ENCODE results near the gene SYTL5. TPM values are rescaled to one million over a fixed set of nuclear protein-coding genes. Genes with fewer than 3 reads are reported as not detected.

The SYTL5 gene
- total RNA-seq, 1 experiment from 2014 or later, result 0.47 TPM

DNA sequence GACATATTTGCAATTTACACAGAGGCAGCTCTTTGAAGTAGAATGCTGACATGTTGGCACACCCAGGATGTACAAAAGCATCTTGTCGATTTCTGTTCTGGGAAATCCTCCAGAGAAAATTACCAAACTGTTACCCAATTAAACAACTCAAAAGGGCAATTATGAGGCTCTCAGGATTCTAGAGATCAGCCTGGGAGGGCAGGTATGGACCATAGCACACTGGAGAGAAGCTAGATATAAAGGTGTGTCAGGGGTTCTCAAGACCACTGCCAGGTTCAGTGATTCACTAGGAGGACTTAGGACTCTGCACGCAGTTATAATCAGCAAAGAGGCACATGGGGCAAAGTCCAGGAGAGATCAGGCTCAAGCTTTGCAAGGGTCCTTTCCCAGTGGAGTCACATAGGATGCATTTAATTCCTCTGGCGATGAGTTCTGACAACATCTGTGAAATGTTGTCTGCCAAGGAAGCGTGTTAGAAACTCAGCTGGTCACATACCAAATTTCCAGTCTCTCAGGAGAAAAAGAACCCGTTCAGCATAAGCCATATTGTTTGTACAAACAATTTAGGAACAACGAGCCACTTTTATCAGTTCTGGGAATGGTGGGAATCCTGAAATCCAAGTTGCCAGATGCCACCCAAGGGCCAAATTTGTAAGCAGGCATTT is 100.8 kb downstream of the SYTL5 start:
- Mint-ChIP-seq H3K36me3 (ENCODE audit: insufficient read depth, unreplicated experiment) (no peaks in the 10 kb centered on the region), H3K27me3 (ENCODE audit: unreplicated experiment) (no peaks in the 10 kb centered on the region), H3K4me3 (ENCODE audit: low read depth, unreplicated experiment) (no peak overlapping the region), H3K9me3 (ENCODE audit: low read depth, unreplicated experiment) (no peaks in the 10 kb centered on the region), H3K4me1 (ENCODE audit: low read depth, unreplicated experiment) (peaks cover 20% of the 10 kb centered on the region), H3K27ac (ENCODE audit: unreplicated experiment) (no peak overlapping the region)
- intact Hi-C loops (cut with micrococcal nuclease; ENCODE audit: unreplicated experiment), result no loop called here
- no peak for DNase-seq
- no TSS peak for BruUV-seq (replicated peaks)
- CTCF ChIA-PET, result no interaction called here
- TF ChIP-seq, protein P1, sequence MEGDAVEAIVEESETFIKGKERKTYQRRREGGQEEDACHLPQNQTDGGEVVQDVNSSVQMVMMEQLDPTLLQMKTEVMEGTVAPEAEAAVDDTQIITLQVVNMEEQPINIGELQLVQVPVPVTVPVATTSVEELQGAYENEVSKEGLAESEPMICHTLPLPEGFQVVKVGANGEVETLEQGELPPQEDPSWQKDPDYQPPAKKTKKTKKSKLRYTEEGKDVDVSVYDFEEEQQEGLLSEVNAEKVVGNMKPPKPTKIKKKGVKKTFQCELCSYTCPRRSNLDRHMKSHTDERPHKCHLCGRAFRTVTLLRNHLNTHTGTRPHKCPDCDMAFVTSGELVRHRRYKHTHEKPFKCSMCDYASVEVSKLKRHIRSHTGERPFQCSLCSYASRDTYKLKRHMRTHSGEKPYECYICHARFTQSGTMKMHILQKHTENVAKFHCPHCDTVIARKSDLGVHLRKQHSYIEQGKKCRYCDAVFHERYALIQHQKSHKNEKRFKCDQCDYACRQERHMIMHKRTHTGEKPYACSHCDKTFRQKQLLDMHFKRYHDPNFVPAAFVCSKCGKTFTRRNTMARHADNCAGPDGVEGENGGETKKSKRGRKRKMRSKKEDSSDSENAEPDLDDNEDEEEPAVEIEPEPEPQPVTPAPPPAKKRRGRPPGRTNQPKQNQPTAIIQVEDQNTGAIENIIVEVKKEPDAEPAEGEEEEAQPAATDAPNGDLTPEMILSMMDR (IDR thresholded peaks at IDR 0.05; ENCODE audit: unreplicated experiment), result no peak

GRCh38 chrX:38108364-38108763 is 102.0 kb downstream of the SYTL5 start:
- intact Hi-C loops (cut with micrococcal nuclease; ENCODE audit: unreplicated experiment), result no loop called here
- no peak for DNase-seq
- CTCF ChIA-PET, result no interaction called here
- Mint-ChIP-seq H3K27ac (ENCODE audit: unreplicated experiment) (no peak overlapping the region), H3K27me3 (ENCODE audit: unreplicated experiment) (no peaks in the 10 kb centered on the region), H3K4me3 (ENCODE audit: low read depth, unreplicated experiment) (no peak overlapping the region), H3K36me3 (ENCODE audit: insufficient read depth, unreplicated experiment) (no peaks in the 10 kb centered on the region), H3K4me1 (ENCODE audit: low read depth, unreplicated experiment) (peaks cover 20% of the 10 kb centered on the region), H3K9me3 (ENCODE audit: low read depth, unreplicated experiment) (no peaks in the 10 kb centered on the region)
- TF ChIP-seq, protein P1 (IDR thresholded peaks at IDR 0.05; ENCODE audit: unreplicated experiment), result no peak
- no TSS peak for BruUV-seq (replicated peaks)

DNA sequence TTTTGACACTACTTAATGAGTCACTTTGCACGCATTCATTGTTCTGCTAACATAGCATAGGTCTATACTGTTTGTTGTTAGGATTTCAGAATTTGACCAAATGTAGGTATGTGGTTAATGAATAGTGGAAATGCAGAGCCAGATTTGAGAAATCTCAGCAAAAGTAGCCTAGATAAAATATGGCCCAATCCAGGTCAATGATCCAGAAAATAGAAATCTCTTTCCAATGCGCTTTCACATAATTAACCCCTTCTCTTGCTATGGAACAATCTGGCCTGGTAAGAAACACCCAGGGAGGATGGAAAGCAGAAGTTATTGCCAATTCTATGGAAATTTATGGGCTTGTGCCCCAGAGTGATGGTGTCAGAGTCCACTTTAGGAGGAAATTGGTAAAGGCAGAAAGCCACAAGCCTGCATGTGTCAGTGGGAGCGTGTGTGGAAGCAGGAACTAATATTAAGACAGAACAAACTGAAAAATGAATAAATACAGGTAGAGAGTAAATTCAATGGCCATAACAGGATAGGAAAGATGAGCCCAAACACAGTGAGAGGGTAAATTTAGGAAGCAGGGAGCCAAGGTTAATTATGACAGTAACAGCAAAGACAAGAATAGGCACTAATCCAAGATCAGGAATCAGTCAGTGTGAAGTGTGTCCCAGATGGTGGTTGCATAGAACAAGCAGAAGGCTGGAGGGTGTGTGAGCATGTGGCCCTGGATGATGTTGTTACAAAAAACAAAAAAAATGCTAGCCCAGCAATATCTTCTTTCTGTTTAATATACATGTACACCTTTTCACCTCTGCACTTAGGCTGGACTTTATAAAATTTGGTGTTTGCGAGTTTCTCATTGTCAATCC is 102.9 kb downstream of the SYTL5 start:
- Mint-ChIP-seq H3K4me3 (ENCODE audit: low read depth, unreplicated experiment) (no peak overlapping the region), H3K4me1 (ENCODE audit: low read depth, unreplicated experiment) (peaks cover 20% of the 10 kb centered on the region), H3K27me3 (ENCODE audit: unreplicated experiment) (no peaks in the 10 kb centered on the region), H3K36me3 (ENCODE audit: insufficient read depth, unreplicated experiment) (no peaks in the 10 kb centered on the region), H3K27ac (ENCODE audit: unreplicated experiment) (peak overlapping the region; percentile 20), H3K9me3 (ENCODE audit: low read depth, unreplicated experiment) (no peaks in the 10 kb centered on the region)
- DNase-seq, result no peak
- CTCF ChIA-PET, result no interaction called here
- intact Hi-C loops (cut with micrococcal nuclease; ENCODE audit: unreplicated experiment), result no loop called here
- TF ChIP-seq, protein P1 (IDR thresholded peaks at IDR 0.05; ENCODE audit: unreplicated experiment), result no peak
- BruUV-seq (replicated peaks), result no TSS peak

DNA sequence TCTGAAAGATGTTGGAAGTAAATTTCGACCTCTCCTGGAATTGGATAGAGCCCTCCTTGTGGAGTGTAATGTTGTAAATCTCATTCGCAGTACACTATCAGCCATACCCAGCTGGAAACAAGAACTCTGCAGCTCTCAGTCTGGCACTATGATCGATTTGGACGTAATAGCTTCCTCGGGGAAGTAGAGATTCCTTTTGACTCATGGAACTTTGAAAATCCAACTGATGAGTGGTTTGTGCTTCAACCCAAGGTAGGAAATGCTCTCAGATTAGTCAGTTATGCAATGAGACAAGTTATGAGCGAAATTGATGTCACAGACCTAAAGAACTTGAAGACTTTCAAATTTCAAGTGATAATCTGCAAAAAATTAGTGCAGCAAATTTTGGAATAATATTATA is 103.9 kb downstream of the SYTL5 start:
- Mint-ChIP-seq H3K4me3 (ENCODE audit: low read depth, unreplicated experiment) (no peak overlapping the region), H3K36me3 (ENCODE audit: insufficient read depth, unreplicated experiment) (no peaks in the 10 kb centered on the region), H3K27ac (ENCODE audit: unreplicated experiment) (no peak overlapping the region), H3K9me3 (ENCODE audit: low read depth, unreplicated experiment) (no peaks in the 10 kb centered on the region), H3K27me3 (ENCODE audit: unreplicated experiment) (no peaks in the 10 kb centered on the region), H3K4me1 (ENCODE audit: low read depth, unreplicated experiment) (peaks cover 20% of the 10 kb centered on the region)
- intact Hi-C loops (cut with micrococcal nuclease; ENCODE audit: unreplicated experiment), result no loop called here
- CTCF ChIA-PET, result no interaction called here
- no TSS peak for BruUV-seq (replicated peaks)
- TF ChIP-seq, protein P1 (IDR thresholded peaks at IDR 0.05; ENCODE audit: unreplicated experiment), result no peak
- DNase-seq, result no peak

Measured in Calu3 (cell line).